ENCODE data around the gene PLXNB2. TPM values are rescaled to one million over a fixed set of nuclear protein-coding genes. Genes with fewer than 3 reads are reported as not detected.

PLXNB2 gene
- polyA plus RNA-seq, 1 donor from 2014 or later = 38.6 TPM

DNA sequence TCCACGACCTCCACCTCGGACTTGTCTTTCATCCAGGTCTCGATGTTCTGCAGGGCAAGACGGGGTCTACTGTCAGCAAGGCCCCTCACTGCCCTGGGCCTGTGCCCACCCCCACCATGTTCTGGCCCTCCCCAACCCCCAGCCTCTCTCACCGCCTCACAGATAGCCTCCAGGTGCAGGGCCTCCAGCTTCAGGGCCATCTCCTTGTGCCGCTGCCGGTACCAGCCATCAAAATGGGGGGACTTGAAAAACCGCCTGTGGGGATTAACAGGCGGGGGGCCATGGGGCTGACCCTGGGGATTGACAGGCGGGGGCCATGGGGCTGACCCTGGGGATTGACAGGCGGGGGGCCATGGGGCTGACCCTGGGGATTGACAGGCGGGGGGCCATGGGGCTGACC is 4.9 kb upstream of the PLXNB2 start:
- Histone ChIP-seq H3K4me3 (ENCODE audit: low read length) (no peak overlapping the region), H3K27ac (ENCODE audit: low read length) (no peak overlapping the region), H3K9ac (ENCODE audit: low read length) (no peak overlapping the region), H4K20me1 (ENCODE audit: insufficient read depth) (no peaks in the 10 kb centered on the region), H2AFZ (ENCODE audit: low read depth, low read length) (no peak overlapping the region), H3K27me3 (ENCODE audit: insufficient read depth, low read depth, low read length) (no peaks in the 10 kb centered on the region), H3K36me3 (ENCODE audit: insufficient read depth, low read length) (no peaks in the 10 kb centered on the region), H3K4me2 (ENCODE audit: low read length) (no peak overlapping the region), H3K79me2 (replicated peaks; ENCODE audit: insufficient read depth, low read length) (no peaks in the 10 kb centered on the region), H3K9me2 (ENCODE audit: insufficient read depth, low read length) (no peaks in the 10 kb centered on the region), H3K9me3 (ENCODE audit: low read length) (no peaks in the 10 kb centered on the region), H3F3A (ENCODE audit: insufficient read depth, low read length, poor library complexity, severe bottlenecking) (no peaks in the 10 kb centered on the region)
- no peak for TF ChIP-seq EZH2 (IDR thresholded peaks at IDR 0.05; ENCODE audit: borderline replicate concordance, insufficient read depth, low read length, poor library complexity, severe bottlenecking)
- TF ChIP-seq POLR2AphosphoS5 (IDR thresholded peaks at IDR 0.05) = no peak
- no peak for TF ChIP-seq MXI1 (conservative IDR thresholded peaks at IDR 0.05; ENCODE audit: poor library complexity, severe bottlenecking)
- TF ChIP-seq SMC3 (conservative IDR thresholded peaks at IDR 0.05; ENCODE audit: poor library complexity) = no peak
- no peak for TF ChIP-seq REST (IDR thresholded peaks at IDR 0.05; ENCODE audit: borderline replicate concordance)
- TF ChIP-seq RAD21 (conservative IDR thresholded peaks at IDR 0.05) = no peak
- TF ChIP-seq TAF1 (IDR thresholded peaks at IDR 0.05; ENCODE audit: low read depth) = no peak
- no peak for TF ChIP-seq CTCF (IDR thresholded peaks at IDR 0.05; ENCODE audit: poor library complexity, severe bottlenecking)
- no peak for TF ChIP-seq EP300 (conservative IDR thresholded peaks at IDR 0.05; ENCODE audit: poor library complexity, severe bottlenecking)

- Histone ChIP-seq H4K20me1 (ENCODE audit: insufficient read depth) (no peaks in the 10 kb centered on the region), H3K79me2 (replicated peaks; ENCODE audit: insufficient read depth, low read length) (no peaks in the 10 kb centered on the region), H2AFZ (ENCODE audit: low read depth, low read length) (no peak overlapping the region), H3K4me3 (ENCODE audit: low read length) (no peak overlapping the region), H3K9me3 (ENCODE audit: low read length) (no peaks in the 10 kb centered on the region), H3F3A (ENCODE audit: insufficient read depth, low read length, poor library complexity, severe bottlenecking) (no peaks in the 10 kb centered on the region), H3K36me3 (ENCODE audit: insufficient read depth, low read length) (no peaks in the 10 kb centered on the region), H3K9me2 (ENCODE audit: insufficient read depth, low read length) (no peaks in the 10 kb centered on the region), H3K4me2 (ENCODE audit: low read length) (no peak overlapping the region), H3K27me3 (ENCODE audit: insufficient read depth, low read depth, low read length) (no peaks in the 10 kb centered on the region), H3K27ac (ENCODE audit: low read length) (no peak overlapping the region), H3K9ac (ENCODE audit: low read length) (no peak overlapping the region)
- TF ChIP-seq REST (IDR thresholded peaks at IDR 0.05; ENCODE audit: borderline replicate concordance) (no peak), EP300 (conservative IDR thresholded peaks at IDR 0.05; ENCODE audit: poor library complexity, severe bottlenecking) (no peak), CTCF (IDR thresholded peaks at IDR 0.05; ENCODE audit: poor library complexity, severe bottlenecking) (no peak)
These were observed 4.3 kb upstream of the PLXNB2 start for GRCh38 chr22:50311606-50312351.

Measured in neural cell (in vitro differentiated cells).